Measurements from ENCODE around the gene KCNN2. TPM values are rescaled to one million over a fixed set of nuclear protein-coding genes. Genes with fewer than 3 reads are reported as not detected.

Gene KCNN2
- total and polyA plus RNA-seq, 2 donors from 2014 or later: 1.5 to 1.7 TPM

DNA sequence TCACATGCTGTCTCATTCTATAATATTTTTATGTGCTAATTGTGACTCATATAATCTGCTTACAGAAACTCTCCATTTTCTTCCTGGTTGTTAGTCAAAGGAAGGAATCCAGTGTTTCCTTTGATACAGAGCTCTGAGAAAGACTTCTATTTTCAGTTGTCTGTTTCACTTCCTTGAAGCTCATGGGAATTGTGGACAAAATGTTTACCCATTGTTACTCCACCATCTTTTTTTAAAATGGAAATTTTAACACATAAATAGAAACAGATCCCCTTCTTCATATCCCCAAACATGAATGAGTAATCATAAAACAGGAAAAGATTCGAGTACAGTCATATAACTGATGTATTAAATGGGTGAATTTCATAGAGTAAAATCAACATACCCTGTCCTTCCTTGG, 42.0 kb upstream of the KCNN2 start:
- Histone ChIP-seq H3K4me1 (ENCODE audit: control insufficient read depth in 2 of 3, insufficient read depth in 2 of 3, low read depth in 1 of 3, low read length in 3 of 3) (no peaks in the 10 kb centered on the region), H3K27me3 (ENCODE audit: control insufficient read depth, insufficient read depth, low read length) (no peaks in the 10 kb centered on the region), H3K4me3 (ENCODE audit: low read length in 3 of 3) (no peak overlapping the region), H3K9me3 (ENCODE audit: control insufficient read depth in 2 of 3, insufficient read depth in 1 of 3, low read length in 3 of 3) (no peaks in the 10 kb centered on the region), H3K9ac (ENCODE audit: low read length in 3 of 3) (no peak overlapping the region), H3K27ac (ENCODE audit: low read depth in 2 of 2, low read length in 2 of 2) (no peak overlapping the region), H3K36me3 (ENCODE audit: control insufficient read depth in 2 of 3, insufficient read depth in 3 of 3, low read length in 3 of 3) (no peaks in the 10 kb centered on the region)
- peak in 1 of 5 donors; percentile 16 for DNase-seq
- no peak for FAIRE-seq
- TF ChIP-seq, protein P1, sequence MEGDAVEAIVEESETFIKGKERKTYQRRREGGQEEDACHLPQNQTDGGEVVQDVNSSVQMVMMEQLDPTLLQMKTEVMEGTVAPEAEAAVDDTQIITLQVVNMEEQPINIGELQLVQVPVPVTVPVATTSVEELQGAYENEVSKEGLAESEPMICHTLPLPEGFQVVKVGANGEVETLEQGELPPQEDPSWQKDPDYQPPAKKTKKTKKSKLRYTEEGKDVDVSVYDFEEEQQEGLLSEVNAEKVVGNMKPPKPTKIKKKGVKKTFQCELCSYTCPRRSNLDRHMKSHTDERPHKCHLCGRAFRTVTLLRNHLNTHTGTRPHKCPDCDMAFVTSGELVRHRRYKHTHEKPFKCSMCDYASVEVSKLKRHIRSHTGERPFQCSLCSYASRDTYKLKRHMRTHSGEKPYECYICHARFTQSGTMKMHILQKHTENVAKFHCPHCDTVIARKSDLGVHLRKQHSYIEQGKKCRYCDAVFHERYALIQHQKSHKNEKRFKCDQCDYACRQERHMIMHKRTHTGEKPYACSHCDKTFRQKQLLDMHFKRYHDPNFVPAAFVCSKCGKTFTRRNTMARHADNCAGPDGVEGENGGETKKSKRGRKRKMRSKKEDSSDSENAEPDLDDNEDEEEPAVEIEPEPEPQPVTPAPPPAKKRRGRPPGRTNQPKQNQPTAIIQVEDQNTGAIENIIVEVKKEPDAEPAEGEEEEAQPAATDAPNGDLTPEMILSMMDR (IDR thresholded peaks at IDR 0.05; ENCODE audit: borderline replicate concordance, extremely low read depth, insufficient read depth): no peak
- intact Hi-C loops (cut with DNase I): no loop called here

DNA sequence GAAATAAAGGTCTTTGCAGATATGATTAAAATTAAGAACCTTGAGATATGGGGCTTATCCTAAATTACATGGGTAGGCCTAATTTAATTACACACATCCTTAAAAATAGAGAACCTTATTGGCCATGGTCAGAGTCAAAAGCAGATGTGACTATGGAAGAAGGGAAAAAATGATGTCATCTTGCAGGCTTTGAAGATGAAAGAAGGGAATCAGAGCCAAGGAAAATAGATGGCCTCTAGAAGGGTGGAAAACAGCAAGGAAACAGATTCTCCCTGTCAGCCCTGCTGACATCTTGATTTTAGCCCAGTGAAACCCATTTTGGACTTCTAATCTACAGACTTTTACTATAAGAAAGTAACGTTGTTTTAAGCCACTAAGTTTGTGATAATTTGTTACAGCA, 37.6 kb upstream of the KCNN2 start:
- no peak overlapping the region for H3K9ac ChIP-seq (ENCODE audit: low read length in 3 of 3)
- intact Hi-C loops (cut with DNase I): no loop called here
- H3K9me3 ChIP-seq (ENCODE audit: control insufficient read depth in 2 of 3, insufficient read depth in 1 of 3, low read length in 3 of 3): no peaks in the 10 kb centered on the region
- H3K4me3 ChIP-seq (ENCODE audit: low read length in 3 of 3): no peak overlapping the region
- no peaks in the 10 kb centered on the region for H3K36me3 ChIP-seq (ENCODE audit: control insufficient read depth in 2 of 3, insufficient read depth in 3 of 3, low read length in 3 of 3)
- no peaks in the 10 kb centered on the region for H3K27me3 ChIP-seq (ENCODE audit: control insufficient read depth, insufficient read depth, low read length)
- H3K27ac ChIP-seq (ENCODE audit: low read depth in 2 of 2, low read length in 2 of 2): no peak overlapping the region
- TF ChIP-seq, protein P1 (IDR thresholded peaks at IDR 0.05; ENCODE audit: borderline replicate concordance, extremely low read depth, insufficient read depth): no peak
- DNase-seq (peak in 1 of 5 donors; percentile 19), FAIRE-seq (no peak)
- H3K4me1 ChIP-seq (ENCODE audit: control insufficient read depth in 2 of 3, insufficient read depth in 2 of 3, low read depth in 1 of 3, low read length in 3 of 3): no peaks in the 10 kb centered on the region

DNA sequence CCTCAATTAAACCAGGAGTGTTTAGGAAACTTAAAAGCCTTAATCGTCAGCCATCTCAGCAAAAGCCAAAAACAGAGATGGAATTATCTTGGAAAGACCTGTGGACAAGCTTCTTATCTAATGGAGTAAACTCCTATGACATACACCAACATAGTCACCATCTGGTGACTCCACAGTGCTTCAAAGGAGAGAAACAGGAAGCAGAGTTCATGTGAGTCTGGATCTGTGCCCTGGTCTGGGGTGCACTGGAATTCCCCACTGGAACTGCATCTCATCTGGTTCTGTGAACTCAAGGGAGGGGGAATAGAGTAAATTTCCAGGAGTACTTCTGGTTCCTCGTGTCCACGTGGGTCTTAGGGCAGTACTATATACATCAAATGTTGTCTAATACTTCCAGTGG, 36.3 kb upstream of the KCNN2 start:
- FAIRE-seq: no peak
- intact Hi-C loops (cut with DNase I): no loop called here
- TF ChIP-seq, protein P1 (IDR thresholded peaks at IDR 0.05; ENCODE audit: borderline replicate concordance, extremely low read depth, insufficient read depth): no peak
- H3K9me3 ChIP-seq (ENCODE audit: control insufficient read depth in 2 of 3, insufficient read depth in 1 of 3, low read length in 3 of 3): no peaks in the 10 kb centered on the region
- H3K9ac ChIP-seq (ENCODE audit: low read length in 3 of 3): no peak overlapping the region
- no peaks in the 10 kb centered on the region for H3K27me3 ChIP-seq (ENCODE audit: control insufficient read depth, insufficient read depth, low read length)
- peak in 1 of 5 donors; percentile 49 for DNase-seq
- no peak overlapping the region for H3K4me3 ChIP-seq (ENCODE audit: low read length in 3 of 3)
- no peaks in the 10 kb centered on the region for H3K36me3 ChIP-seq (ENCODE audit: control insufficient read depth in 2 of 3, insufficient read depth in 3 of 3, low read length in 3 of 3)
- H3K4me1 ChIP-seq (ENCODE audit: control insufficient read depth in 2 of 3, insufficient read depth in 2 of 3, low read depth in 1 of 3, low read length in 3 of 3): no peaks in the 10 kb centered on the region
- H3K27ac ChIP-seq (ENCODE audit: low read depth in 2 of 2, low read length in 2 of 2): no peak overlapping the region

DNA sequence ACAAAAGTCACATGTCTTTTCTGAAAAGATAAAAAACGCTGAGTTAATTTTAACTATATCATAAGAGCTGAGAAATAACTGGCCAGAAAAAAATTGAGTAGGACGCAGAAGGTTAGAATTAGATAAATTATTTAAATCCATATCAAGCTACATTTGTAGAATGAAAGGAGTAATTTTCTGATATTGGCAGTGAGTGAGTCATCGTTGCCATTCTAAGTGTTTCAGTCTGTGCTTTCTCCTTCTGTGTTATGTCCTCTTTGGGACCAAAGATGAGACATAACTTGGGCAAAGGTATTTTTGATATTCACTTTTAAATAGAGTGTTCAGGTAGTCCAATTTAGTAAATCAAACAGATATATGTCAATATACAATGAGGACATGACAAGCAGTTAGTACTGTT, 34.4 kb upstream of the KCNN2 start:
- no peak overlapping the region for H3K27ac ChIP-seq (ENCODE audit: low read depth in 2 of 2, low read length in 2 of 2)
- no peak for FAIRE-seq
- H3K4me1 ChIP-seq (ENCODE audit: control insufficient read depth in 2 of 3, insufficient read depth in 2 of 3, low read depth in 1 of 3, low read length in 3 of 3): no peaks in the 10 kb centered on the region
- H3K9me3 ChIP-seq (ENCODE audit: control insufficient read depth in 2 of 3, insufficient read depth in 1 of 3, low read length in 3 of 3): no peaks in the 10 kb centered on the region
- no peak overlapping the region for H3K9ac ChIP-seq (ENCODE audit: low read length in 3 of 3)
- TF ChIP-seq, protein P1 (IDR thresholded peaks at IDR 0.05; ENCODE audit: borderline replicate concordance, extremely low read depth, insufficient read depth): no peak
- H3K27me3 ChIP-seq (ENCODE audit: control insufficient read depth, insufficient read depth, low read length): no peaks in the 10 kb centered on the region
- H3K4me3 ChIP-seq (ENCODE audit: low read length in 3 of 3): no peak overlapping the region
- no peak for DNase-seq
- H3K36me3 ChIP-seq (ENCODE audit: control insufficient read depth in 2 of 3, insufficient read depth in 3 of 3, low read length in 3 of 3): no peaks in the 10 kb centered on the region
- intact Hi-C loops (cut with DNase I): no loop called here
